NCI-H345 treated with DMSO at 0.1 percent for 48 hours (cell line): Measurements from ENCODE around the gene TMEM8B.
A peak's percentile ranks its signal among the peaks of the same experiment; 100 is the strongest.
"Not testable (repeated sequence)": the region's sequence is repeated elsewhere in the genome, so short reads cannot be mapped to it uniquely, and the experiment has no call there.

Source experiments
- DNase-seq: peaks from one replicate; lab custom pipeline; 2025; ENCODE audit not compliant: unreplicated experiment; lab: John Stamatoyannopoulos, UW

The TMEM8B gene

DNA sequence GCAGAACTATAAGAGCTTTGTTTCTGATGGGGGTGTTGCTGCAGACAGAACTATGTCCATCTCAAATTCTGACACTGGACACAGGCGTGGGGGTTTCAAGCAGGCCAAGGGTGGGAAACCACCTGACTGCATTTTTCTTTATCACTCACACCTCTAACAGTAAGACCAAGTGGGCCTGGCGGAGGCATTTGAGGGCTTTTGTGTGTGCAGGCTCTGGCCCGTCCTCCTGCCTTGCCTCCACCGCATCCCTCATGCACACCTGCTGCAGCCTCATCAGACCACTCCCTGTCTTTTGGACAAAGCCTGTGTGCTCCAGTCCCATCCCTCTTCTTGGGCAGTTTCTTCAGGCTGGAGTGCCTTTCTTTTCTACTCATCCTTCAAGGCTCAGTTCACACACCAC, 33.3 kb downstream of the TMEM8B start:
- no peak for DNase-seq

DNA sequence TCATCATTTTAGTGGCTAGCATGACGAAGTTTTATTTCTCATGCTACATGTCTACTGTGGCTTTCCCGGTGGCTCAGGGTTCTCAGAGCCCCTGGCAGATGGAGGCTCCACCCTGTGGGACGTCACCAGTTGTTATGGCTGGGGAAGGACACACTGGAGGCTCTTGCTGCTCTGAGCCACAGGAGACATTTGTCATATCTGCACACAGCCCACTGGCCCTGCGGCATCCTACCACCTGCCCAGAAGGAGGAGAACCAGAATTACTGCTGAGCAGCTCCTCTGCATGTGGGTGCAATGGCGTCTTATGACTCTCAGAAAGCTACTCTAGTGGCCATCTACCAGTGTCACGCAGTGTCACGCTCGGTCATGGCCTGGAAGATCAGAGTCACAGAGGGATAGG, 34.6 kb downstream of the TMEM8B start:
- no peak for DNase-seq

DNA sequence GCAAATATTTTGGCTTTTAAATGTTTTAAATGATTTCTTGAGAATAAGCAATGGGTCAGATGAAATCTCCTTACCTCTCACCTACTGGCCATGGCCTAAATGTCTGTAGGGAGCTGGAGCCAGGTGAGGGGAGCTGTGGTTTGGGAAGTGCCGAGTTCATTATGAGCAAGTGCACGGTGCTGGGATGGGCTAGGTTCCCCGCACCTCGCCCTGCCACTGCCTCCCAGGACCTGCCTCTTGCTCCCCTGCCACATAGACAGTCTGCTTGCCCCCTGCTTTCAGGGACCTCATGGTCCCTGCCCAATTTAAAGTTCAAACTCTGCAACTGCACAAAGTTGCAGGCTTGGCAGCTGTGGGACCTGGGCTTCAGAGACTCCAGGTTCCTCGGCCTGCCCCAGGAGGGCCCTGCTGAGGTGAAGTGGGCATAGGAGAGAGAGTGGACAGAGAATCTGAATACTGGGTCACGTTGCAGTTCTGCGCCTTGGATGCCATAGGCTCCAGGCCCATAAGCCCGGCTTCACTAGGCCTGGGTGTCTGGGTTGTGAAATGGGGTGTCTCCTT, 35.7 kb downstream of the TMEM8B start:
- DNase-seq, result no peak

DNA sequence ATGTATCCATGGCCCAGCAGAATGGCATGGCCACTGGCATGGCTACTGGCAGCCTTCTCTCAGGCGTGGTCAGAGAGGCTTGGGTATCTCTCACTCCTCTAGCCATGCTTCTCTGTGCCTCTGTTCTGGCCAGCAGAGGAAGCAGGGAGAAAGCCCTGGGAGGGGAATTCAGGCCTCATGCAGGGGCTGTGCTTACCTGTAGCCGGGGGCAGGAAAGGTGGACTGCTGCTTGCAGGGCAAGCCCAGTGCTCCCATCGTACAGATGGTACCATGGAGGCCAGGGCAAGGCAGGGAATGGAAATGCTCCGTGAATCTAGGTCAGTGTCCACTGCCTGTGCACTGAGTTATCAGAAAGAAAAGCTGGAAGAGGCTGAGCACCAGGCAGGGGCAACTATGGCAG, 38.5 kb downstream of the TMEM8B start:
- no peak for DNase-seq

DNA sequence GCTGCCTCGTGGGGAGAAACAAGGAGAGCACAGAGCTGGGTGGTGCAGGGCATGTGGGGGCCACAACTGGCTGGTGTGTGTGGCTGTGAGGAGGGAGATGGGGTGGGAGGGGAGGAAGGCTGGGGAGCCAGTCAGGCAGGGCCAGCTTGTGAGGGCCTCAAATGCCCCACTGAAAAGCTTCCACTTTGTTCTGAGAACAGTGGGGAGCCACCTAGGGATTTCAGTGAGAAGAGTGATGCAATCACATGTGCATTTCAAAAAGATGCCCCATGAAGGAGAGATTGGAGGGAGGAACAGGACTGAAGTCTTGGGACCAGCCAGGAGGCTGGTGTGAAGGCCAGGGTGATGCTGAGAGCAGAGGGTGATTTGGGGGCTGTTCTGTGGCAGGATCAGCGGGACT, 39.9 kb downstream of the TMEM8B start:
- DNase-seq, result no peak

DNA sequence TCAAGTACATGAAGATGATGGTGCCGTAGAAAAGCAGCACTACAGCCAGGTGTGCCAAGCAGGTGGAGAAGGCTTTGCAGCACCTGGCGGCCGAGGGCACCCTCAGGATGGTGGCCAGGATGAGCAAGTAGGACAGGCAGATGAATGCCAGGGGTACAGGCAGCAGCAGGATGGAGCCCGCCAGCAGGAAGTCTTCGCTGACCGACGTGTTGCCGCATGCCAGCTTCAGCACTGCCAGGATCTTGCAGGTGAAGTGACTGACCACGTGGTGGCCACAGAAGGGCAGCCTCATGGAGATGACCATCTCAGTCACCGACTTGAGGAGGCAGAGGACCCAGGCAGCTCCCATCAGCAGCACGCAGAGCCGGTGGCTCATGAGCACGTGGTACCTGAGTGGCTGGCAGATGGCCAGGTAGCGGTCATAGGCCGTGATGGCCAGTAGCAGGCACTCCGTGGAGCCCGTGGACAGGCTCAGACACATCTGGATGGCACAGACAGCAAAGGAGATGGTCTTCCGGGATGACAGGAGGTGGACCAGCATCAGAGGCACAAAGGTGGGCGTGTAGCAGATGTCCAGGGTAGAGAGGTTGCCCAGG, 40.7 kb downstream of the TMEM8B start:
- DNase-seq, result no peak

DNA sequence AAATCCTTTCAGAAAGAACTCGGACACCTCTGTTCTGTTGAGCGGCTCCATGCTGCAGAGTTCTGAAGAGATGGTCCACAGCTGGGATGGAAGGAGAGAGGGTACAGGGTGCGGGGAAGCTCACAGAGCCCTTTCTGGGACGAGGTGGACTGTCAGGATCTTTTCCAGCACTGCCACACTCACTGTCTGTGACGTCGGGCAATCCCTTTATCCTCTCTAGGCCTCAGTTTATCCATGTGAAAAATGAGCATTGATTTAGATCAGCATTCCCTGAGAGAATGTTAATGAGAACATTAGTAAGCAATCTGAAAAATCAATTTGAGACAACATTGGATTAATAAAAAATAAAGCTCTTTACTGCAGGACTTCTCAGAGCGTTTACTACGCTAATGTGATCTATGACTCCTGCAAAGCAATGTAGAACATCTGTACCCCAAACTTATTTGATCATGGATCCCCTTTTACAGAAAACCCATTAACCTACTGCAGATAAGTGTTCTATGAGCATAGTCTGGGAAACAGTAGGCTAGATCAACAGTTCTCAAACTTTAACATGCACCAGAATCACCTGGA, 41.4 kb downstream of the TMEM8B start, which contains the start of gene OR13J1:
Gene OR13J1 (minus strand): TSS at position 51 of the 573 bp plus-strand sequence. CDS start 0 bp downstream, at position 51.
- DNase-seq, result no peak

DNA sequence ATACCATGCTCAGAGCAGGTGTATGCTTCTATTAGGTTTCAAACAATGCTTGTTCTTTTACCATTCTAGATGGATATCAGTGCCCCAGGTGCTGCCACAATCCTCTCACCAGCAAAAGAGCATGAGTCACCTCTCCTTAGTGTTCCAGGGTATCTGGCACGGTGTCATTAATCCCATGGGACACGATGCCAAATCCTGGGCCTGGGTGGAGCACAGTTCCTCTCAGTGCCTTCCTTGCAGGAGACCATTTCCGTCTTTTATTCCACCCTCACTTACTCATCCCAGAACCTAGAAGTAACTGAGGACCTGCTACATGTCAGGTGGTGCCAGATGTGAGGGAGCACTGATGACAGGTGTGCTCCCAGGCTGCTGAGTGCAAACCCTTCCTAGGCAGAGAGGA, 42.5 kb downstream of the TMEM8B start:
- DNase-seq, result no peak

DNA sequence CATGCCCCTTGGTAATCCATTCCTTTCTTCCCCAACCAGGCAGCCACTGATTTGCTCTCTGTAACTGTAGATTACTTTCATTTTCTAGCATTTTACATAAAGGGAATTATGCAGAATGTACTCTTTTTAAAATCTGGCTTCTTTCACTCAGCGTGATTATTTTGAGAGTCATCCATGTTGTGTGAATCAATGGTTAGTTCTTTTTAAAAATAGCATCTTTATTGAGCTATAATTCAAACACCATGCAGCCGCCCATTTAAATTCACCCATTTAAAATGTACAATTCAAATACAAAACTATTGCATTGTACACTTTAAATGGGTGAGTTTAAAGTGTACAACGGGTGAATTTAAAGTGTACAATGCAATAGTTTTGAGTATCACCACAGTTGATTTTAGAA, 43.5 kb downstream of the TMEM8B start:
- no peak for DNase-seq

DNA sequence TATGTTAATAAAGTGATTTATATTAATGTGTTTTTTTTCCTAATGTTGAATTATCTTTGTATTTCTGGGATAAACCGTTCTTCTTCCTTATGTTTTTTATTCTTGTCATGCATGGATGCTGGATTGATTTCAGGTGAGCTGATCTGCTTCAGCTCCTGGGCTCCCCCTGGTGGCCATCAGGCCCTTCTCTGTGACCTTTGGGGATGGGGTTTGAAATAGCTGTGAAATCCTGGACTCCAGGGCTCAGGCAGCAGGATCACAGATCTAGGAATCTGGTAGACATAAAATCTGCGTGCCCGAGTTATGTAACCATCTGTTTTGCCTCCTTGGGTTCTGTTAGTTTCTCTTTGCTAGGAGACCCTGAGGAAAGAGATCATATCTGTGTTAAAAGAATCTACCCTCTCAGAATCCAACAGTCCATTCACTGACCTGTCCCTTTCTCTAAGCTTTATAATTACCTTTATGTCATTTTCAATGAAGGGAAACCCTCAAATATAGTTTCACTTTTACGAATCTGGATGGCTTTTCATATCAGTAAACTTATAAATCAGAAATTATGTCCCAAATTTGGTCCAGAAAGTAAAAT, 53.3 kb downstream of the TMEM8B start:
- DNase-seq, result peak; percentile 75

DNA sequence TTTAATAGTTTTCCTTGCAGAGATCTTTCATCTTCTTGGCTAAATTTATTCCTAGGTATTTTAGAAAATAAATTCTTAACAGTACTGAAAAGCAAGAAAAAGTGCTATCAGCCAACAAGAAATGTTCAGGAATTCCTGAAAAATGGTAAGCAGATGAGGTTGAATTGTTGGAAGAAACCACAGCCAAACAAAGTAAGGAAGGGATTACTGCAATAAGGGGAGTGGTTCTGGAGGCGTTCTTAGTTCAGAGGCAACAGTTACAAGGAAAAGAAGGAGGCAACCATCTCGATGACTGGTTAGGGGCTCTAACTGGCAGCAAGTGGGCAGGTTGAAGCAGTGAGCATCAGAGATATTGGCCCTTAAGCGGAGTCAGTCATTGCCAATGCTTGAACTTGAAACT, 54.0 kb downstream of the TMEM8B start:
- DNase-seq, result no peak

DNA sequence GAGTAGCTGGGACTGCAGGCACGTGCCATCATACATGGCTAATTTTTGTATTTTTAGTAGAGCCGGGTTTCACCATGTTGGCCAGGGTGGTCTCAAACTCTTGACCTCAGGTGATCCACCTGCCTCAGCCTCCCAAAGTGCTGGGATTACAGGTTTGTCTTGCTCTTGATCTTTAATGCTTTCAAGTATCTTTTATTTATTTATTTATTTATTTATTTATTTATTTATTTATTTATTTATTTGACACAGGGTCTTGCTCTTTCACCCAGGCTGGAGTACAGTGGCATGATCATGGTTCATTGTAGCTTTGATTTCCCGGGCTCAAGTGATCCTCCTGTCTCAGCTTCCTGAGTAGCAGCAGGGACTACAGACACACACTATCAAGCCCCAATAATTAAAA, 55.9 kb downstream of the TMEM8B start:
- DNase-seq, result not testable (repeated sequence)

DNA sequence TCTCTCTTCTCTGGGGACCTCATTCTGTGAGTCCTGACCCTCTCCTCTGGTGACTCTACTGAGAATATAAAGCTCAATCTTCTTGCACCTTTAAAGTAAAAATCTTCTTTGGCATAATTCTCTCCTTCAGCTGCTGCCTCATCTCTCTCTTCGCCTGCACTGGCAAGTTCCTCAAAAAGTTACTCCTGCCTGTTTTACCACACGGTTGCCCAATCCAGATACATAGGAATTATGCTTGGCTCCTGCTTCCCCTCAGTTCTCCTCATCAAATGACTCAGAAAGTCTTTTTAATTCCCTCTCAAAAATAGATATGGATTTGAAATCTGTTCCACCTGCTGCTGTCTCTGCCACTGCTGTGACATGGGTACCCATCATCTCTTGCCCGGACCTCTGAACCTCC, 62.6 kb downstream of the TMEM8B start:
- DNase-seq, result no peak

DNA sequence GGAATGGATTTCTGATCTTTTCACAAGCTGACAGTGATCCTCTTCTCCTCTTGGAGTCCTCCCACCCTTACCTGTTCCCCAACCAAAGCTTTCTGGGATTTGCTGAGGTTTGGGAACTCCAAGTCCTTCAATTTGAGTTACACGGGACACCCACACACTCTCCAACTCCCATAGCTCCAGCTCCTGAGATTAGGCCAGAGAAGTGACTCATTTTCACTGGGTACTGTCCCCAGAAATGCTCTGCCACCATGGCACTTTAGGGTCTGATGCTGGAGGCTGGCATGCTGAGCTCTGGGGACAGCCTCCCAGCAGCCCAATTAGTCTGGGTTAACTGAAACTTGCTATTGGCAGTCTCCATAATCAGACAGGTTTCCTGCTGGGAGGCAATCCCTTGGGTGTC, 63.0 kb downstream of the TMEM8B start:
- no peak for DNase-seq

DNA sequence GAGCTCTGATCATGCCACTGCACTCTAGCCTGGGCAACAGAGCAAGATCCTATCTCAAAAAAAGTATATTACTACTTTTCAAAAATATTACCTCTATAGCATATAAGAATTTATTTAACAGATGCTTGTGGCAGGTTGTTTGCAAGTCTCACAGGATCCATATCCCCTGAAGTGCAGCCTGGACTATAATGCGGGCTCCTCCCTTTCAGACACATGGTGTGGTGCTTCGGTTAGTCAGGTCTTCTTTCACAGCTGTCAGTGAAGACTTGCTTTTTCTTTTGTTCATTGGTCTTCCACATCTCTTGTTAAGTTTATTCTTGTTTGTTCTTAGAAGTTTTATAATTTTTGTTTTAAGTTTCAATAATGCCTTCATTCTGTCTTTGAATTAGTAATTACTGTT, 67.5 kb downstream of the TMEM8B start:
- DNase-seq, result no peak

DNA sequence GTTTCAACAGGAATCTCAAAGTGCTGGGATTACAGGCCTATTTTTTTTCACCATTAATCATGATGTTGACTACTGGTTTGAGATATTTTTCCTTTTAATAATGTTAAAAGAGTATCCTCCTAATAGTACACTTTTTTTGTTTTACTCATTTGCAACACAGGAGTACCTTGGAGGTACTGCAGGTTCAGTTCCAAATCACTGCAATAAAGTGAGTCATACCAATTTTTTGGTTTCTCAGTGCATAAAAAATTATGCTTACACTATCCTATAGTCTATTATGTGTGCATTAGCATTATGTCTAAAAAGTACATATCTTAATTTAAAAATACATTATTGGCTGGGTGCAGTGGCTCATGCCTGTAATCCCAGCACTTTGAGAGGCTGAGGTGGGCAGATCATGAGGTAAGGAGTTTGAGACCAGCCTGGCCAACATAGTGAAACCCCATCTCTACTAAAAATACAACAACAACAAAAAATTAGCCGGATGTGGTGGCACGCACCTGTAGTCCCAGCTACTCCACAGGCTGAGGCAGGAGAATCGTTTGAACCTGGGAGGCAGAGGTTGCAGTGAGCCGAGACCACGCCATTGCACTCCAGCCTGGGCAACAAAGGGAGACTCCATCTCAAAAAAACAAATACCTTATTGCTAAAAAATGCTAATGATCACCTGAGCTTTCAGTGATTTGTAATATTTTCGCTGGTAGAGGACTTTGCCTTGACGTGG, 68.5 kb downstream of the TMEM8B start:
- not testable (repeated sequence) for DNase-seq

DNA sequence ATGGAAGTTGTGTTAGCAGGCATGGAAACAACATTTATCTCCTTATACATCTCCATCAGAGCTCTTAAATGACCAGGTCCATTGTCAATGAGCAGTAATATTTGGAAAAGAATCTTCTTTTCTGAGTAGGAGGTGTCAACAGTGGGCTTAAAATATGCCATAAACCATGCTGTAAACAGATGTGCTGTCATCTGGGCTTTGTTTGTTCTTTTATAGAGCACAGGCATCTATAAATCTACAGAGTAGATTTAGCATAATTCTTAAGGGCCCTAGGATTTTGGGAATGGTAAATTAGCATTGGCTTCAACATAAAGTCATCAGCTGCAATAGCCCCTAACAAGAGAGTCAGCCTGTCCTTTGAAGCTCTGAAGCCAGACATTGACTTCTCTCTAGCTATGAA, 69.3 kb downstream of the TMEM8B start:
- no peak for DNase-seq

DNA sequence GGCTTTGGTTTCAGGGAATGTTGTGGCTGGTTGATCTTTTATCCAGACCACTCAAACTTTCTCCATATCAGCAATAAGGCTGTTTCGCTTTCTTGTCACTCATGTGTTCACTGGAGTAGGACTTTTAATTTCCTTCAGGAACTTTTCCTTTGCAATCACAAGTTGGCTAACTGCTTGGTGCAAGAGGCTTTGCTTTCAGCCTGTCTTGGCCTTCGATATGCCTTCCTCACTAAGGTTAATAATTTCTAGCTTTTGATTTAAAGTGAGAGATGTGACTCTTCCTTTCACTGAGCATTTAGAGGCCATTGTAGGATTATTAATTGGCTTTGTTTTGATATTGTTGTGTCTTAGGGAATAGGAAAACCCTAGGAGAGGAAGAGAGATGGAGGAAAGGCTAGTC, 70.0 kb downstream of the TMEM8B start:
- no peak for DNase-seq

DNA sequence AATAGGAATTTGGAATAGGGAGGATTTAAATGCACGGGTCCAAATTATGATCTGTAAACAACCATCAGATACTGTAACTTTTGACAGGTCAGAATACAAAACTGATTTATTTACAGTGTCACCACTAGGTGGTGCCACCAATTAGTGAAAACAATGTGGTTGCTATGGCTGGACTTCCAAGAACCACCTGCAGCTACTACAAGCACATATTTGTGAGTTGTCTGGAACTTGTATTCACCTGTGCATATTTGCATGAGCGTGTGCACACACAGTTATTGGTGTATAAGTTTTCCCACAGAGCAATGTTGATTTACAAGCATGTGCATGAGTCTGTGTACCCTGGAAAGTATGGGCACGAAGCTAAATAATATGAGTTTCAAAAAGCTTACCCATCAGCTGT, 74.0 kb downstream of the TMEM8B start:
- peak; percentile 38 for DNase-seq

DNA sequence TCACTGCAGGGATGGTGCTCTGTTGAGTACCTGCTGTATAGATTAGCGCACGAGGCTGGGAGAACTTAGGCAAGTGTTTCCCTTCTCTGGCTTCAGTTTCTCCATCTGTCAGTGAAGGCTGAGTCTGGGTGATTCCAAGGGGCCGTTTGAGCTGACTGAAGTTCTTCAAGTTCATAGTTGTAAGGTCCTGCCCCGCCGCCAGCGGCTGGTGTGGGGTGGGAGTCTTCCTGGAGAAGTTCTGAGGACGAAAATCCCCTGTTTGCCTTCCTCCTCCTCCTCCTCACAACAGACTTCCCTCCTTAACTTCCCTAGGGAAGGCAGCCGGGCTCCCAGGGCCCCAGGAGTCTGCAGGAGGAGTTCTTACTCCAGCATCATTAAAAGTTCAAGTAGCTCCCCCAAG, 75.3 kb downstream of the TMEM8B start:
- no peak for DNase-seq

DNA sequence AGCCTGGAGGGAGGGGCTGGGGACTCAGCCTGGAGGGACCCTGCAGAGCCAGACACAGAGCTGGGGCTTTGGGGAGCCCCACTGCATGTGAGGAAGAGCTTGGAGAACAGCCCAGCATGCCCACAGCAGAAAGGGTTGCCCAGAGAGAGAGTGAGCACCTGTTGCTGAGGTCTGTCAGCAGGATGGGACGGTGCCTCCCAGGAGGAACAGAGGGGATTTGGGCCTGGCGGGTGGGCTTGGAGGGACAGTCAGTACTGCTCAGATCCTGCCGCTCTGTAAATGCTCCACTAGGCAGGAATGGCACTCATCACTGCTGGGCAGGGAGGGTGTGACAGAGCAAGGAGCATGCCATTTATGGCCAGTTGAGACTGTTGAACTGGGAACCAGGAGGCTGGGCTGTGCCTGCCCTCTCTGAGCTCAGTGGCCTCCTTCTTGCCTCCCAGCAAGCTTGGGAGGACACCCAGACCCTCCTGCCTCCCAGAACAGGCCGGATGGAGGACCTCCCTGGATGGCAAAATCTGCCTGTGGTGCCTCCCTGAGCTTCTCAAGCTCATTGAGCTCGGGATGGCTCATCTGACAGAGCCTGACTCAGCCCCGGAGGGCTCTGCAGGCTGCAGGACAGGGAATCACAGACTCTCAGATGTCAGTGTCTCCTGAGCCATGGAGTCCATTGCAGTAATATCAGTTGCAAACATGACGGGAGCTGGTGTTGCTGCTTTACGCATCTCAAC, 76.2 kb downstream of the TMEM8B start:
- no peak for DNase-seq
